Caco-2 (cell line): Measurements from ENCODE around the gene GRM4. TPM values are rescaled to one million over a fixed set of nuclear protein-coding genes. Genes with fewer than 3 reads are reported as not detected.

Source experiments
- BruUV-seq: library from RNA; stranded (reverse); fragments of 400-500 nt; replicated peaks from 2 replicates; lab custom pipeline; 2021; lab: Mats Ljungman, UMichigan
- CTCF ChIA-PET: fragments of 300-600 bp; sonication (Branson Sonifier 250); formaldehyde crosslinking; loops from one replicate; lab custom pipeline; 2022; ENCODE audit warnings: antibody characterized with exemption; lab: Charles Lee
- POLR2A ChIA-PET: fragments of 300-600 bp; sonication (Branson Sonifier 250); formaldehyde crosslinking; loops from one replicate; lab custom pipeline; 2022; ENCODE audit warnings: antibody characterized with exemption; lab: Charles Lee
- DNase-seq, 2 experiments: peaks; one replicate each; pipeline versions ENCODE4 v3.0.0 to v3.0.0-alpha.2; 2020 to 2022
- H3K27me3 ChIP-seq: replicated peaks from 2 replicates; pipeline ENCODE4 v1.6.0; 2011; ENCODE audit warnings: low read length; ENCODE audit not compliant: control insufficient read depth, insufficient read depth
- H3K36me3 ChIP-seq: 2 replicates; pipeline ENCODE4 v1.5.1; 2011; ENCODE audit warnings: low read length; ENCODE audit not compliant: control insufficient read depth, insufficient read depth
- H3K4me1 ChIP-seq: fragments of 250-450 bp; sonication (Bioruptor Pico); 2 replicates; pipeline ENCODE4 v1.5.1; 2020; ENCODE audit warnings: mild to moderate bottlenecking
- H3K4me3 ChIP-seq: 2 replicates; pipeline ENCODE4 v1.5.1; 2011; ENCODE audit warnings: low read depth, mild to moderate bottlenecking, control low read depth, low read length
- H3K9me3 ChIP-seq: fragments of 250-450 bp; sonication (Bioruptor Pico); 2 replicates; pipeline ENCODE4 v1.5.1; 2020; ENCODE audit warnings: mild to moderate bottlenecking, moderate library complexity
- H3K27ac Mint-ChIP-seq: one replicate; pipeline ENCODE4 v1.8.0; 2022; ENCODE audit warnings: mixed read lengths; ENCODE audit not compliant: unreplicated experiment
- H3K27me3 Mint-ChIP-seq: one replicate; pipeline ENCODE4 v1.8.0; 2022; ENCODE audit warnings: mixed read lengths; ENCODE audit not compliant: insufficient read depth, unreplicated experiment
- H3K36me3 Mint-ChIP-seq: one replicate; pipeline ENCODE4 v1.8.0; 2022; ENCODE audit warnings: mild to moderate bottlenecking, mixed read lengths; ENCODE audit not compliant: insufficient read depth, unreplicated experiment
- H3K4me1 Mint-ChIP-seq: one replicate; pipeline ENCODE4 v1.8.0; 2022; ENCODE audit warnings: low read depth, mixed read lengths; ENCODE audit not compliant: unreplicated experiment
- H3K4me3 Mint-ChIP-seq: one replicate; pipeline ENCODE4 v1.8.0; 2022; ENCODE audit warnings: mild to moderate bottlenecking, moderate library complexity, mixed read lengths; ENCODE audit not compliant: unreplicated experiment
- H3K9me3 Mint-ChIP-seq: one replicate; pipeline ENCODE4 v1.8.0; 2022; ENCODE audit warnings: mixed read lengths; ENCODE audit not compliant: unreplicated experiment
- CTCF ChIP-seq, 2 experiments: fragments of 200-600 bp in 1 of 2; IDR thresholded peaks; 1 replicate in 1 of 2; 2 replicates in 1 of 2; pipeline versions ENCODE4 v1.5.1 to v1.8.0; 2011 to 2022; ENCODE audit warnings: antibody characterized with exemption in 1 of 2, control low read depth in 1 of 2, inconsistent platforms in 1 of 2, low read depth in 1 of 2, low read length in 1 of 2, mild to moderate bottlenecking in 1 of 2, moderate library complexity in 1 of 2; ENCODE audit not compliant: insufficient read depth in 1 of 2, severe bottlenecking in 1 of 2, unreplicated experiment in 1 of 2
- intact Hi-C: fragments of 100-400 bp; cut with micrococcal nuclease; formaldehyde crosslinking; loops from one replicate; pipeline ENCODE4 v1.10.0; 2022; ENCODE audit not compliant: unreplicated experiment
- total RNA-seq: library from RNA; stranded (reverse); gene quantifications from 2 replicates; pipeline ENCODE4 v1.2.3, GENCODE V29; 2022

GRM4 gene
- total RNA-seq, 1 experiment from 2014 or later, result 0.09 TPM

- no peak for TF ChIP-seq CTCF (IDR thresholded peaks at IDR 0.05; ENCODE audit: insufficient read depth in 1 of 2, low read depth in 1 of 2, low read length in 1 of 2, severe bottlenecking in 1 of 2, unreplicated experiment in 1 of 2)
- Mint-ChIP-seq H3K4me3 (no peak overlapping the region), H3K4me1 (no peaks in the 10 kb centered on the region), H3K27ac (no peak overlapping the region), H3K27me3 (peaks cover 26% of the 10 kb centered on the region), H3K9me3 (no peaks in the 10 kb centered on the region), H3K36me3 (peaks cover 4% of the 10 kb centered on the region)
- Histone ChIP-seq H3K9me3 (no peaks in the 10 kb centered on the region), H3K4me1 (no peaks in the 10 kb centered on the region), H3K27me3 (peaks cover 1% of the 10 kb centered on the region), H3K4me3 (no peak overlapping the region), H3K36me3 (no peaks in the 10 kb centered on the region)
- ChIA-PET CTCF (no interaction called here), POLR2A (interaction anchor here (0.6 kb wide), 1 partner anchor 277 kb away, joined by 3 read pairs; no protein-coding TSS in a partner anchor)
- no TSS peak for BruUV-seq
- intact Hi-C loops, result no loop called here
- no peak for DNase-seq
Measured at GRCh38 chr6:34062815-34063214, 83.1 kb downstream of the GRM4 start.

- no TSS peak for BruUV-seq
- no peak overlapping the region for H3K4me3 Mint-ChIP-seq
- no peak for DNase-seq
- no peak for TF ChIP-seq CTCF (IDR thresholded peaks at IDR 0.05; ENCODE audit: insufficient read depth in 1 of 2, low read depth in 1 of 2, low read length in 1 of 2, severe bottlenecking in 1 of 2, unreplicated experiment in 1 of 2)
- no peaks in the 10 kb centered on the region for H3K36me3 ChIP-seq
- H3K9me3 ChIP-seq, result no peaks in the 10 kb centered on the region
- ChIA-PET POLR2A (no interaction called here), CTCF (no interaction called here)
- peaks cover 4% of the 10 kb centered on the region for H3K36me3 Mint-ChIP-seq
- no peaks in the 10 kb centered on the region for H3K4me1 ChIP-seq
- peaks cover 25% of the 10 kb centered on the region for H3K27me3 Mint-ChIP-seq
- no peaks in the 10 kb centered on the region for H3K9me3 Mint-ChIP-seq
- no peak overlapping the region for H3K4me3 ChIP-seq
- intact Hi-C loops, result no loop called here
- peaks cover 1% of the 10 kb centered on the region for H3K27me3 ChIP-seq
- no peaks in the 10 kb centered on the region for H3K4me1 Mint-ChIP-seq
- no peak overlapping the region for H3K27ac Mint-ChIP-seq
Measured at GRCh38 chr6:34062156-34062555, 83.7 kb downstream of the GRM4 start.

GRCh38 chr6:34061348-34061747 is 84.5 kb downstream of the GRM4 start:
- intact Hi-C loops, result no loop called here
- ChIA-PET CTCF (no interaction called here), POLR2A (no interaction called here)
- Histone ChIP-seq H3K27me3 (peaks cover 1% of the 10 kb centered on the region), H3K4me1 (no peaks in the 10 kb centered on the region), H3K36me3 (no peaks in the 10 kb centered on the region), H3K9me3 (no peaks in the 10 kb centered on the region), H3K4me3 (no peak overlapping the region)
- Mint-ChIP-seq H3K4me3 (no peak overlapping the region), H3K27ac (no peak overlapping the region), H3K9me3 (no peaks in the 10 kb centered on the region), H3K36me3 (peaks cover 4% of the 10 kb centered on the region), H3K4me1 (no peaks in the 10 kb centered on the region), H3K27me3 (peaks cover 20% of the 10 kb centered on the region)
- no peak for DNase-seq
- BruUV-seq, result no TSS peak
- no peak for TF ChIP-seq CTCF (IDR thresholded peaks at IDR 0.05; ENCODE audit: insufficient read depth in 1 of 2, low read depth in 1 of 2, low read length in 1 of 2, severe bottlenecking in 1 of 2, unreplicated experiment in 1 of 2)
